ENCODE measurements around the gene CD63.

DNA sequence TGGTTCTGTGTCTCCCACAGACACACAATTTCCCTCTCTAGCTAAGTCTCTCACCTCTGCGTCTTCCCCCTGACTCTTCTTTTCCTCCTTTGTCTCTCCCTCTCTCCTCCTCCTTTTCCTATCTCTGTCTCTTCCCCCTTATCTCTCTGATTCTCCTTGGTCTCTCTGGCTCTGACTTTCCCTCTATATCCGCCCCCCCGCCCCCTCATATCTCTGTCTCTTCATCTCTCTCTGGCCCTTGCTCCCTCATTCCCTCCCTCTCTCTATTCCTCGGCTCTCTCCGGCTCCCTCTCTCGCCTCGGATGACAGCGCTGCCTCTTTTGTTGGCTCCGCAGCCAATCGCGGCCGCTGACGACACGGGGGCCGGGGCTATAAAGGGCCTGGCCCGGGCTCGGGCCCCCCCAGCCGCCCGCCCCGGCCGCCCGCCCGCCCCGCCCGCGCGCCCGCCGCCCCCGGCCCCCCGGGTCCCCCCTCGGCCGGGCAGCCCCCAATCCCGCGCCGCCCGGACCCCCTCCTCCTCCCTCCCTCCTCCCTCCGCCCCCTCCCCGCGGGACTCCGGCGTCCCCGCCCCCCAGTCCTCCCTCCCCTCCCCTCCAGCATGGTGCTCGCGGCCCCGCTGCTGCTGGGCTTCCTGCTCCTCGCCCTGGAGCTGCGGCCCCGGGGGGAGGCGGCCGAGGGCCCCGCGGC, 14.1 kb upstream of the CD63 start, which contains the start of gene GDF11:
- no peak for TF ChIP-seq CTCF (conservative IDR thresholded peaks at IDR 0.05; ENCODE audit: low read depth, low read length)
- no peak for TF ChIP-seq EZH2 (IDR thresholded peaks at IDR 0.05; ENCODE audit: borderline replicate concordance, low read depth, low read length, poor library complexity, severe bottlenecking)
